Upper lobe of left lung (tissue), 6 donors: ENCODE results near the gene G0S2. TPM values are rescaled to one million over a fixed set of nuclear protein-coding genes. Genes with fewer than 3 reads are reported as not detected.

Experiments
- ATAC-seq, 2 donors: fragments of 200-7000 bp; cut with Tn5 transposase; one replicate each; pipeline ENCODE4 v1.9.1; 2022; ENCODE audit warnings: mild to moderate bottlenecking in 2 of 2, moderate library complexity in 2 of 2; ENCODE audit not compliant: low FRiP score in 2 of 2
- DNase-seq, 2 donors: peaks; one replicate each; pipeline ENCODE4 v3.0.0-alpha.2; 2019 to 2020
- H3K27ac ChIP-seq, 4 donors: fragments of 200-600 bp; sonication (generic); one replicate each; pipeline ENCODE4 v1.5.1; 2016 to 2019
- H3K27me3 ChIP-seq, 4 donors: fragments of 200-600 bp; sonication (generic); one replicate each; pipeline ENCODE4 v1.5.1; 2017 to 2019
- H3K36me3 ChIP-seq, 4 donors: fragments of 200-600 bp; sonication (generic); one replicate each; pipeline ENCODE4 v1.5.1; 2016 to 2019
- H3K4me1 ChIP-seq, 4 donors: fragments of 200-600 bp; sonication (generic); one replicate each; pipeline ENCODE4 v1.5.1; 2018 to 2019
- H3K4me3 ChIP-seq, 4 donors: fragments of 200-600 bp; sonication (generic); one replicate each; pipeline ENCODE4 v1.5.1; 2017 to 2019; ENCODE audit warnings: mild to moderate bottlenecking in 2 of 4, moderate library complexity in 1 of 4
- H3K9me3 ChIP-seq, 4 donors: fragments of 200-600 bp; sonication (generic); one replicate each; pipeline ENCODE4 v1.5.1; 2018 to 2019
- CTCF ChIP-seq, 6 experiments: fragments of 450-650 bp in 4 of 6; fragments of 200-600 bp in 2 of 6; sonication (generic) in 2 of 6; IDR thresholded peaks; one replicate each; pipeline ENCODE4 v1.5.1; 2016 to 2019; ENCODE audit warnings: antibody characterized with exemption in 6 of 6
- EP300 ChIP-seq, 4 donors: sonication (generic); formaldehyde crosslinking; IDR thresholded peaks; one replicate each; pipeline ENCODE4 v1.5.1; 2017; ENCODE audit warnings: antibody characterized with exemption in 4 of 4, control low read depth in 2 of 4
- POLR2A ChIP-seq, 4 donors: fragments of 450-650 bp; IDR thresholded peaks; one replicate each; pipeline ENCODE4 v1.5.1; 2016 to 2017; ENCODE audit warnings: antibody characterized with exemption in 4 of 4, mild to moderate bottlenecking in 2 of 4
- POLR2AphosphoS5 ChIP-seq, 2 donors: sonication (generic); formaldehyde crosslinking; IDR thresholded peaks; one replicate each; pipeline ENCODE4 v1.5.1; 2017; ENCODE audit warnings: antibody characterized with exemption in 2 of 2
- WGBS, 2 donors: methylation state at CpG; one replicate each; pipeline ENCODE4 v1.1.5; 2017 to 2018; 5-methylcytosine and 5-hydroxymethylcytosine counted together
- total RNA-seq, 6 donors: library from RNA; depleted of rRNA in 4 of 6; stranded (reverse); fragments of >200 nt in 4 of 6; gene quantifications; one replicate each; pipeline versions ENCODE4 v1.1.0 to v1.2.1, GENCODE V29; 2016 to 2021
- donor health status: DM: no; HTN: no; CAD: no; lungs with moderate emphysema.
- donor health status: DM: no; HTN: yes; CAD: no; lungs with severe emphysema.

The G0S2 gene
- total RNA-seq, 6 donors from 2014 or later: 14.4 to 108 (median 46.0) TPM

- no peak for TF ChIP-seq POLR2A (IDR thresholded peaks at IDR 0.05)
- TF ChIP-seq POLR2AphosphoS5 (IDR thresholded peaks at IDR 0.05): peak; percentile 44 to 59
- WGBS, 2 donors: 34 to 42% methylated on average over 7 of the region's 7 CpGs
- no peaks in the 10 kb centered on the region for H3K9me3 ChIP-seq
- DNase-seq: peak in 1 of 2 donors; percentile 65
- H3K36me3 ChIP-seq: no peaks in the 10 kb centered on the region
- no peaks in the 10 kb centered on the region for H3K27me3 ChIP-seq
- peaks cover 12 to 33% (median 23%) of the 10 kb centered on the region in 4 donors for H3K4me1 ChIP-seq
- peak overlapping the region; percentile 64 to 80 (median 80) for H3K27ac ChIP-seq
- peak overlapping the region in 1 of 4 donors; percentile 57 for H3K4me3 ChIP-seq
- ATAC-seq: peak; percentile 55 to 80
These were observed 1.4 kb upstream of the G0S2 start for GRCh38 chr1:209673631-209674417.

GRCh38 chr1:209675565-209676154 is 448 bp downstream of the G0S2 start:
- ATAC-seq: peak; percentile 56 to 60
- DNase-seq: peak; percentile 49 to 87
- 5 to 7% methylated on average over 21 to 31 of the region's 34 CpGs for whole genome bisulfite sequencing, 2 donors
- peak in 1 of 4 donors; percentile 3 for TF ChIP-seq POLR2A (IDR thresholded peaks at IDR 0.05)
- no peak for TF ChIP-seq POLR2AphosphoS5 (IDR thresholded peaks at IDR 0.05)
- no peak for TF ChIP-seq CTCF (IDR thresholded peaks at IDR 0.05)
- no peak for TF ChIP-seq EP300 (IDR thresholded peaks at IDR 0.05)
- H3K4me3 ChIP-seq: peak overlapping the region; percentile 16 to 57 (median 50)
- H3K27me3 ChIP-seq: no peaks in the 10 kb centered on the region
- no peaks in the 10 kb centered on the region for H3K9me3 ChIP-seq
- peaks cover 12 to 33% (median 23%) of the 10 kb centered on the region in 4 donors for H3K4me1 ChIP-seq
- H3K36me3 ChIP-seq: no peaks in the 10 kb centered on the region
- H3K27ac ChIP-seq: peak overlapping the region; percentile 64 to 80 (median 80)

- 84 to 91% methylated on average over 4 of the region's 4 CpGs for WGBS, 2 donors
- no peak for ATAC-seq
These were observed 3.8 kb downstream of the G0S2 start for GRCh38 chr1:209678981-209679539.

DNA sequence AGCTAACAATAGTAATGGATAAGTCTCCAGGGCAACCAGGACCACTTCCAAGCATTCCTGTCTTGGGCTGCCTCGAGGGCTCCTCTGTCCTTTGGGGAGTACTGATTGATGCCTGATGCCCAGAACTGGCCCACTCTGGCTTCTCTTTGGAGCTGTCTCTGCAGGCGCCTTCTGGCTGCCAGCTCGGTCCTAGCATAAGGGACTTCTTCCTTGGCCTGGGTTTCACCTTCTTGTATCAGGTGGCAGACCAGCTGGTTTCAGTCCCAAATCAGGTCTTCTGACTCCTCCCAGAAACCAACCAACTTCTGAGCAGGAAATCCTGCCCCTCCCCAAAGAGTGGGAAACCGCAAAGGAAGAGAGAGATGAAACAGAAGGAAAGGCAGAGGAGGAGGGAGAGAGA is 10.6 kb downstream of the G0S2 start:
- no peak for DNase-seq
- no peak overlapping the region for H3K4me3 ChIP-seq
- H3K27ac ChIP-seq: peak overlapping the region in 3 of 4 donors; percentile 8 to 54 (median 45)
- TF ChIP-seq CTCF (IDR thresholded peaks at IDR 0.05) (no peak), EP300 (IDR thresholded peaks at IDR 0.05) (no peak), POLR2AphosphoS5 (IDR thresholded peaks at IDR 0.05) (no peak), POLR2A (IDR thresholded peaks at IDR 0.05) (no peak)
- no peak for ATAC-seq
- 21 to 63% methylated on average over 1 to 4 of the region's 4 CpGs for WGBS, 2 donors
- H3K27me3 ChIP-seq: no peaks in the 10 kb centered on the region
- peaks cover 0 to 7% (median 5%) of the 10 kb centered on the region in 4 donors for H3K4me1 ChIP-seq
- no peaks in the 10 kb centered on the region for H3K9me3 ChIP-seq
- no peaks in the 10 kb centered on the region for H3K36me3 ChIP-seq

More at GRCh38 chr1:209678981-209679539, 3.8 kb downstream of the G0S2 start:
- Histone ChIP-seq H3K4me3 (no peak overlapping the region), H3K27me3 (no peaks in the 10 kb centered on the region), H3K36me3 (no peaks in the 10 kb centered on the region), H3K4me1 (peaks cover 3 to 21% (median 18%) of the 10 kb centered on the region in 4 donors), H3K27ac (no peak overlapping the region), H3K9me3 (no peaks in the 10 kb centered on the region)
- no peak for DNase-seq
- TF ChIP-seq POLR2AphosphoS5 (IDR thresholded peaks at IDR 0.05) (no peak), CTCF (IDR thresholded peaks at IDR 0.05) (no peak), EP300 (IDR thresholded peaks at IDR 0.05) (no peak), POLR2A (IDR thresholded peaks at IDR 0.05) (no peak)

DNA sequence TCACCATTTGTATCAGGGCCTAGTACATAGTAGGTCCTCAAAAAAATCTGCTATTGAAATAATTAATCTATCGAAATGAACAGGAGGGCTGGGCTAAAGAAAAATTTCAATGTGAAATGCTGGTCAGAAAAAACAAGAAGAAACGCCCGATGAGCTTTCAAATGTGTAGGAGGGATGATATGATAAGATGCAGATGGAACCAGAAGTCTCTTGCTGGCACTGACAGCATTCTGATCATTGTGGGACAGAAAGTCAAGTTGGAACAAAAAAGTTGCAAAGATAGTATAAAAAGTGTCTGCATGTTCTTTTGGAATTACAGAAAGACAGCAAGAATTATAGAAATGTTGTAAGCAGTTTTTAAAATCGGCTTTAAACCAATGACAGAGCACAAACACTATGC is 11.1 kb downstream of the G0S2 start:
- WGBS, 2 donors: 72 to 76% methylated on average over 4 of the region's 4 CpGs

More for the DNA sequence above, 11.1 kb downstream of the G0S2 start:
- TF ChIP-seq CTCF (IDR thresholded peaks at IDR 0.05) (no peak), POLR2AphosphoS5 (IDR thresholded peaks at IDR 0.05) (no peak), EP300 (IDR thresholded peaks at IDR 0.05) (no peak)
- Histone ChIP-seq H3K27ac (peak overlapping the region in 2 of 4 donors; percentile 45 to 54), H3K4me1 (peaks cover 0 to 11% (median 5%) of the 10 kb centered on the region in 4 donors), H3K4me3 (no peak overlapping the region), H3K36me3 (no peaks in the 10 kb centered on the region), H3K27me3 (no peaks in the 10 kb centered on the region), H3K9me3 (no peaks in the 10 kb centered on the region)
- ATAC-seq: no peak
- DNase-seq: no peak
